GM12878 (cell line): Measurements from ENCODE around the gene CCDC71L. TPM values are rescaled to one million over a fixed set of nuclear protein-coding genes. Genes with fewer than 3 reads are reported as not detected.
A peak's percentile ranks its signal among the peaks of the same experiment; 100 is the strongest.

Experiments
- BHLHE40 ChIP-seq, 2 experiments: fragments of 450-650 bp in 1 of 2; IDR thresholded peaks; 2 replicates each; pipeline ENCODE4 v1.6.1; 2011 to 2017; ENCODE audit warnings: low read depth in 2 of 2, borderline replicate concordance in 1 of 2, improper control_type of control experiment in 1 of 2, low read length in 1 of 2, mild to moderate bottlenecking in 1 of 2
- BRCA1 ChIP-seq: IDR thresholded peaks from 2 replicates; pipeline ENCODE4 v1.6.1; 2011; ENCODE audit warnings: low read depth, low read length, improper control_type of control experiment
- CHD4 ChIP-seq: fragments of 200-600 bp; sonication (generic); IDR thresholded peaks from 2 replicates; pipeline ENCODE4 v1.6.1; 2016; ENCODE audit warnings: mild to moderate bottlenecking
- FOXK2 ChIP-seq: fragments of 450-650 bp; IDR thresholded peaks from 2 replicates; pipeline ENCODE4 v1.6.1; 2017; ENCODE audit warnings: mild to moderate bottlenecking, moderate library complexity
- HSF1 ChIP-seq: fragments of 150-350 bp; IDR thresholded peaks from 2 replicates; pipeline ENCODE4 v1.6.1; 2014; ENCODE audit warnings: mild to moderate bottlenecking, low read depth, low read length
- JUND ChIP-seq: IDR thresholded peaks from 2 replicates; pipeline ENCODE4 v1.6.1; 2012; ENCODE audit warnings: low read depth, mild to moderate bottlenecking, low read length, improper control_type of control experiment, moderate library complexity
- MTA2 ChIP-seq: fragments of 450-650 bp; IDR thresholded peaks from 2 replicates; pipeline ENCODE4 v1.6.1; 2016; ENCODE audit warnings: low read depth, mild to moderate bottlenecking, moderate library complexity
- MTA3 ChIP-seq: IDR thresholded peaks from 2 replicates; pipeline ENCODE4 v1.6.1; 2012; ENCODE audit warnings: low read length, inconsistent platforms, borderline replicate concordance
- MYC ChIP-seq: IDR thresholded peaks from 2 replicates; pipeline ENCODE4 v1.6.1; 2011; ENCODE audit warnings: mild to moderate bottlenecking, low read length, moderate library complexity, inconsistent platforms; ENCODE audit not compliant: insufficient read depth, insufficient replicate concordance, insufficient read length, severe bottlenecking
- NFIC ChIP-seq: IDR thresholded peaks from 2 replicates; pipeline ENCODE4 v1.6.1; 2012; ENCODE audit warnings: low read depth, mild to moderate bottlenecking, inconsistent platforms, low read length, moderate library complexity
- NFXL1 ChIP-seq: fragments of 450-650 bp; IDR thresholded peaks from 2 replicates; pipeline ENCODE4 v1.6.1; 2017; ENCODE audit warnings: antibody characterized with exemption, mild to moderate bottlenecking, borderline replicate concordance
- PML ChIP-seq: IDR thresholded peaks from 2 replicates; pipeline ENCODE4 v1.6.1; 2012; ENCODE audit warnings: low read length, inconsistent platforms
- POLR2A ChIP-seq: IDR thresholded peaks from 2 replicates; pipeline ENCODE4 v1.6.1; 2011; ENCODE audit warnings: low read depth, mild to moderate bottlenecking, low read length
- POLR2AphosphoS5 ChIP-seq: IDR thresholded peaks from 2 replicates; pipeline ENCODE4 v1.6.1; 2011; ENCODE audit warnings: mild to moderate bottlenecking, low read length, inconsistent platforms
- RAD51 ChIP-seq: fragments of 450-650 bp; IDR thresholded peaks from 2 replicates; pipeline ENCODE4 v1.6.1; 2016; ENCODE audit warnings: moderate library complexity, mild to moderate bottlenecking, inconsistent platforms
- REST ChIP-seq: IDR thresholded peaks from 2 replicates; pipeline ENCODE4 v1.6.1; 2012; ENCODE audit warnings: mild to moderate bottlenecking, low read depth, low read length
- RUNX3 ChIP-seq: IDR thresholded peaks from 2 replicates; pipeline ENCODE4 v1.6.1; 2012; ENCODE audit warnings: low read length, inconsistent platforms
- SUZ12 ChIP-seq: fragments of 200-600 bp; sonication (generic); IDR thresholded peaks from one replicate; pipeline ENCODE4 v1.6.1; 2018; ENCODE audit warnings: antibody characterized with exemption, mild to moderate bottlenecking; ENCODE audit not compliant: unreplicated experiment
- TARDBP ChIP-seq: IDR thresholded peaks from 2 replicates; pipeline ENCODE4 v1.6.1; 2016; ENCODE audit warnings: borderline replicate concordance
- ZNF274 ChIP-seq: IDR thresholded peaks from one replicate; pipeline ENCODE4 v1.8.0; 2011; ENCODE audit not compliant: insufficient read length, insufficient read depth
- ZZZ3 ChIP-seq: IDR thresholded peaks from 2 replicates; pipeline ENCODE4 v1.6.1; 2011; ENCODE audit warnings: low read depth; ENCODE audit not compliant: control insufficient read depth, insufficient read length
- polyA plus RNA-seq, 11 experiments: library from polyadenylated mRNA; depleted of rRNA in 4 of 11; unstranded in 6 of 11; stranded (reverse) in 5 of 11; fragments of >200 nt; fragmentation: Nextera tagmentation in 4 of 11; fragmentation: Illumina TruSeq in 1 of 11; extraction: Ambion mirVana in 4 of 11; extraction: Trizol in 1 of 11; gene quantifications; 1 replicate in 1 of 11; 2 replicates in 10 of 11; pipeline versions ENCODE4 v1.2.1 to v1.2.3, GENCODE V29; 2011 to 2016; ENCODE audit warnings: inconsistent platforms in 2 of 11, missing spikeins in 2 of 11, low read depth in 1 of 11
- total RNA-seq, 4 experiments: library from RNA; depleted of rRNA in 3 of 4; stranded (reverse); fragments of >200 nt in 3 of 4; fragmentation: Illumina TruSeq in 1 of 4; extraction: Trizol in 1 of 4; gene quantifications; 2 replicates each; pipeline versions ENCODE4 v1.2.1 to v1.2.3, GENCODE V29; 2013 to 2021
- TF ChIP-seq, protein P1 (sequence below): IDR thresholded peaks from 2 replicates; pipeline ENCODE4 v1.6.1; 2012; ENCODE audit warnings: low read depth, low read length, improper control_type of control experiment
- TF ChIP-seq, protein P2 (sequence below): fragments of 450-650 bp; IDR thresholded peaks from 2 replicates; pipeline ENCODE4 v1.6.1; 2017; ENCODE audit warnings: borderline replicate concordance

The CCDC71L gene
- total and polyA plus RNA-seq, 10 of the 15 experiments (the other 5 are each of a cell fraction or from before 2014, with no cell fraction given) = 1.1 to 20.7 (median 3.8) TPM

DNA sequence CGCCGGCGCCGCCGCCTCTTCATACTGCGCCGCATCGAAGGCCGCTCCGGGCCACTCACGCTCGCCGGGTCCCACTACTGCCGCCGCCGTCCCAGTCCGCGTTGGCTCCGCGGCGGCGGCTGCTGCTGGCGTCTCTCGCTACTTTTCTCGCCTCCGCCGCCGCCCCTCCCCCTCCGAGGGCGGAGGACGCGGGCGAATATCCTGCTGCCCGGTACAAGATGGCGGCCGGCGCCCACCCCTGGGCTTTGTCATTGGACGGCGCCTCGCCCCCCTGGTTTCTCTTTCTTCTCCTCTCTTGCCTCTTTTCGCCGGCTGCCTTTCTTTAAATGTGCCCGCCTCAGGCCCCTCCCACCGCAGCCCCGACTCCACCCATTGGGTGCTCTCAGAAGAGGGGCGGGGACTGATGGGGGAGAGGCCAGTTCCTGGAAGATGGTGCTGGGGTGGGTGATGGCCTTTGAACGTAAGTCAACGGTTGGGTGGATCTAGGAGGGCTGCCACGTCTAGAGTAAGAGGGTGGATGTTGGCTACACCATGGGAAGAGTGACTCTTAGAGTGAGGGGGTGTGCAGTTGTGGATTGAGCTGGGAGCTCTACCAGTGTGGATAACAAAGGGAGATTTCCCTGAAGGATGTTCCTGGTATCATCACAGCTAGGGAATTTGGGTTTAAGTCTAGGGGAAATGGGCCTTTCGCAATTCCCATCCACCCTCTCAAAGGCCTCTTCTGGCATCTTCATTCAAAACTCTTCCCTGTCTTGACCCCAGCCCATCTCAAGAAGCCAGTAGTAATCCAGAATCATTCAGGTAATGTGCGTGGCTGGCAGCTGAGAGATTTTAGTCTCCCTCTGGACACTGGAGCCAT lies at the start of gene CCDC71L (continued):
- TF ChIP-seq POLR2A (peak; percentile 50), TARDBP (no peak), ZZZ3 (no peak), REST (no peak), PML (no peak), HSF1 (no peak), SUZ12 (no peak), NFXL1 (no peak), POLR2AphosphoS5 (0 out of 2 replicates have a peak, but pooled peaks have one; percentile 46), BRCA1 (no peak), BHLHE40 (IDR thresholded peaks at IDR 0.05; ENCODE audit: borderline replicate concordance in 1 of 2, low read depth in 2 of 2, low read length in 1 of 2) (peak in 1 of 2 experiments; percentile 19; a peak in 1 of 4 replicates), CHD4 (no peak), MTA2 (no peak), MTA3 (no peak), RAD51 (no peak), FOXK2 (no peak), NFIC (no peak), MYC (no peak), JUND (no peak), RUNX3 (peak; percentile 36; the same call in 1 of the 2 replicates), ZNF274 (no peak)
- TF ChIP-seq, protein P1, sequence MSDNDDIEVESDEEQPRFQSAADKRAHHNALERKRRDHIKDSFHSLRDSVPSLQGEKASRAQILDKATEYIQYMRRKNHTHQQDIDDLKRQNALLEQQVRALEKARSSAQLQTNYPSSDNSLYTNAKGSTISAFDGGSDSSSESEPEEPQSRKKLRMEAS = no peak
- TF ChIP-seq, protein P2, sequence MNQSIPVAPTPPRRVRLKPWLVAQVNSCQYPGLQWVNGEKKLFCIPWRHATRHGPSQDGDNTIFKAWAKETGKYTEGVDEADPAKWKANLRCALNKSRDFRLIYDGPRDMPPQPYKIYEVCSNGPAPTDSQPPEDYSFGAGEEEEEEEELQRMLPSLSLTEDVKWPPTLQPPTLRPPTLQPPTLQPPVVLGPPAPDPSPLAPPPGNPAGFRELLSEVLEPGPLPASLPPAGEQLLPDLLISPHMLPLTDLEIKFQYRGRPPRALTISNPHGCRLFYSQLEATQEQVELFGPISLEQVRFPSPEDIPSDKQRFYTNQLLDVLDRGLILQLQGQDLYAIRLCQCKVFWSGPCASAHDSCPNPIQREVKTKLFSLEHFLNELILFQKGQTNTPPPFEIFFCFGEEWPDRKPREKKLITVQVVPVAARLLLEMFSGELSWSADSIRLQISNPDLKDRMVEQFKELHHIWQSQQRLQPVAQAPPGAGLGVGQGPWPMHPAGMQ = no peak
